Glutamatergic neuron (in vitro differentiated cells): ENCODE measurements around the gene COL24A1. TPM values are rescaled to one million over a fixed set of nuclear protein-coding genes. Genes with fewer than 3 reads are reported as not detected.

Experiments
- DNase-seq: peaks from one replicate; pipeline ENCODE4 v3.0.0; 2022
- H3K27ac Mint-ChIP-seq: one replicate; pipeline ENCODE4 v1.8.0; 2020; ENCODE audit warnings: mild to moderate bottlenecking, mixed read lengths, inconsistent platforms; ENCODE audit not compliant: unreplicated experiment
- H3K27me3 Mint-ChIP-seq: one replicate; pipeline ENCODE4 v1.8.0; 2020; ENCODE audit warnings: mild to moderate bottlenecking, moderate library complexity, mixed read lengths, inconsistent platforms; ENCODE audit not compliant: unreplicated experiment
- H3K36me3 Mint-ChIP-seq: one replicate; pipeline ENCODE4 v1.8.0; 2020; ENCODE audit warnings: mild to moderate bottlenecking, mixed read lengths, inconsistent platforms; ENCODE audit not compliant: unreplicated experiment
- H3K4me1 Mint-ChIP-seq: one replicate; pipeline ENCODE4 v1.8.0; 2020; ENCODE audit warnings: mild to moderate bottlenecking, low read depth, mixed read lengths, inconsistent platforms; ENCODE audit not compliant: unreplicated experiment
- H3K4me3 Mint-ChIP-seq: one replicate; pipeline ENCODE4 v1.8.0; 2020; ENCODE audit warnings: mild to moderate bottlenecking, mixed read lengths, inconsistent platforms; ENCODE audit not compliant: unreplicated experiment
- H3K9me3 Mint-ChIP-seq: one replicate; pipeline ENCODE4 v1.8.0; 2020; ENCODE audit warnings: mild to moderate bottlenecking, moderate library complexity, mixed read lengths, inconsistent platforms; ENCODE audit not compliant: unreplicated experiment
- CTCF ChIP-seq: fragments of 200-600 bp; sonication (generic); IDR thresholded peaks from one replicate; pipeline ENCODE4 v1.5.0; 2021; ENCODE audit not compliant: partially characterized antibody, unreplicated experiment
- total RNA-seq: library from RNA; stranded (reverse); fragmentation: NEBNext Ultra II Directional; extraction: Animal tissue kit (Norgen Biotek cat#: 25700); gene quantifications from one replicate; pipeline ENCODE4 v1.2.1, GENCODE V29; 2021; ENCODE audit not compliant: unreplicated experiment

The COL24A1 gene
- total RNA-seq, 1 donor from 2014 or later = 0.15 TPM

GRCh38 chr1:85697895-85698294 lies 458.7 kb downstream of the COL24A1 start:
- Mint-ChIP-seq H3K9me3 (no peaks in the 10 kb centered on the region), H3K4me3 (no peak overlapping the region), H3K27me3 (no peaks in the 10 kb centered on the region), H3K4me1 (no peaks in the 10 kb centered on the region), H3K27ac (no peak overlapping the region), H3K36me3 (no peaks in the 10 kb centered on the region)
- DNase-seq = no peak
- TF ChIP-seq CTCF = no peak

GRCh38 chr1:85692730-85693314 lies 463.8 kb downstream of the COL24A1 start:
- no peaks in the 10 kb centered on the region for H3K9me3 Mint-ChIP-seq
- H3K36me3 Mint-ChIP-seq = no peaks in the 10 kb centered on the region
- no peaks in the 10 kb centered on the region for H3K4me1 Mint-ChIP-seq
- no peak overlapping the region for H3K27ac Mint-ChIP-seq
- TF ChIP-seq CTCF = no peak
- H3K27me3 Mint-ChIP-seq = no peaks in the 10 kb centered on the region
- no peak for DNase-seq
- H3K4me3 Mint-ChIP-seq = no peak overlapping the region

GRCh38 chr1:85689775-85690404 lies 466.7 kb downstream of the COL24A1 start:
- Mint-ChIP-seq H3K36me3 (no peaks in the 10 kb centered on the region), H3K27ac (no peak overlapping the region), H3K4me3 (no peak overlapping the region), H3K9me3 (no peaks in the 10 kb centered on the region), H3K27me3 (no peaks in the 10 kb centered on the region), H3K4me1 (no peaks in the 10 kb centered on the region)
- no peak for TF ChIP-seq CTCF
- DNase-seq = no peak

GRCh38 chr1:85683292-85684025 lies 473.1 kb downstream of the COL24A1 start:
- no peaks in the 10 kb centered on the region for H3K4me1 Mint-ChIP-seq
- H3K9me3 Mint-ChIP-seq = no peaks in the 10 kb centered on the region
- H3K36me3 Mint-ChIP-seq = no peaks in the 10 kb centered on the region
- no peak for TF ChIP-seq CTCF
- H3K4me3 Mint-ChIP-seq = no peak overlapping the region
- H3K27me3 Mint-ChIP-seq = no peaks in the 10 kb centered on the region
- no peak overlapping the region for H3K27ac Mint-ChIP-seq
- no peak for DNase-seq

- Mint-ChIP-seq H3K9me3 (no peaks in the 10 kb centered on the region), H3K27me3 (no peaks in the 10 kb centered on the region), H3K4me1 (no peaks in the 10 kb centered on the region), H3K4me3 (no peak overlapping the region), H3K27ac (no peak overlapping the region), H3K36me3 (no peaks in the 10 kb centered on the region)
- TF ChIP-seq CTCF = no peak
- no peak for DNase-seq
Observed at GRCh38 chr1:85681087-85681486, 475.5 kb downstream of the COL24A1 start.
